Progenitor cell of endocrine pancreas (in vitro differentiated cells): ENCODE measurements around the gene FOXA3. TPM values are rescaled to one million over a fixed set of nuclear protein-coding genes. Genes with fewer than 3 reads are reported as not detected.

ENCODE experiments used
- DNase-seq: peaks from one replicate; pipeline ENCODE4 v3.0.0; 2021; ENCODE audit warnings: low spot score; ENCODE audit not compliant: unreplicated experiment
- H3K27ac Mint-ChIP-seq: 2 replicates; pipeline ENCODE4 v1.8.0; 2021; ENCODE audit warnings: mild to moderate bottlenecking, moderate library complexity, mixed read lengths
- H3K27me3 Mint-ChIP-seq: 2 replicates; pipeline ENCODE4 v1.8.0; 2021; ENCODE audit warnings: mixed read lengths
- H3K36me3 Mint-ChIP-seq: 2 replicates; pipeline ENCODE4 v1.8.0; 2022; ENCODE audit warnings: mixed read lengths; ENCODE audit not compliant: insufficient read depth
- H3K4me1 Mint-ChIP-seq: 2 replicates; pipeline ENCODE4 v1.8.0; 2021; ENCODE audit warnings: low read depth, mixed read lengths
- H3K4me3 Mint-ChIP-seq: 2 replicates; pipeline ENCODE4 v1.8.0; 2021; ENCODE audit warnings: low read depth, mild to moderate bottlenecking, moderate library complexity, mixed read lengths
- H3K9me3 Mint-ChIP-seq: 2 replicates; pipeline ENCODE4 v1.8.0; 2021; ENCODE audit warnings: low read depth, mixed read lengths
- total RNA-seq: library from RNA; stranded (reverse); gene quantifications from 2 replicates; pipeline ENCODE4 v1.2.1, GENCODE V29; 2021
- TF ChIP-seq, protein P1 (sequence below): fragments of 200-600 bp; sonication (generic); IDR thresholded peaks from one replicate; pipeline ENCODE4 v1.5.0; 2021; ENCODE audit warnings: antibody characterized with exemption, mild to moderate bottlenecking; ENCODE audit not compliant: unreplicated experiment

Gene FOXA3
- total RNA-seq, 1 donor from 2014 or later: 23.5 TPM

DNA sequence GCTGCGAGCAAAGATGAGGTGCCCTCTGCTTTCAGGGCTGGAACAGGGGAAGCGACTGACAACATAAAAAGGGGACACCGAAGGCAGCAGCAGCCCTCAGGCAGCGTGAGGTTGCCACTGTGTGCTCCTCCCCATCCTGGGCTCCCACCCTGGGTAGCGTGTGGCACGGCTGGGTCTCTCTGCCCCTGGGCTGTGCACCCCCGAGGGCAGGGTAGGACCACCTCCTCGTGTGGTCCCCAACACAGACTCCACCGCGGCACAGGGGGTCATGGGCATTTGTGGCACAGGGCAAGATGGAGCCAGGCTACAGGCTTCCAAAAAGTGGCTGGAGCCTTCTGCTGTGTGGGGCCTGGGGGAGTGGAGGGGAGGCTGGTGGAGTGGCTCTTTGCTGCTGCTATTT lies 42.6 kb upstream of the FOXA3 start:
- Mint-ChIP-seq H3K4me3 (no peak overlapping the region), H3K27ac (no peak overlapping the region), H3K36me3 (peaks cover 8% of the 10 kb centered on the region), H3K27me3 (no peaks in the 10 kb centered on the region), H3K4me1 (peaks cover 2% of the 10 kb centered on the region), H3K9me3 (no peaks in the 10 kb centered on the region)
- no peak for DNase-seq
- TF ChIP-seq, protein P1, sequence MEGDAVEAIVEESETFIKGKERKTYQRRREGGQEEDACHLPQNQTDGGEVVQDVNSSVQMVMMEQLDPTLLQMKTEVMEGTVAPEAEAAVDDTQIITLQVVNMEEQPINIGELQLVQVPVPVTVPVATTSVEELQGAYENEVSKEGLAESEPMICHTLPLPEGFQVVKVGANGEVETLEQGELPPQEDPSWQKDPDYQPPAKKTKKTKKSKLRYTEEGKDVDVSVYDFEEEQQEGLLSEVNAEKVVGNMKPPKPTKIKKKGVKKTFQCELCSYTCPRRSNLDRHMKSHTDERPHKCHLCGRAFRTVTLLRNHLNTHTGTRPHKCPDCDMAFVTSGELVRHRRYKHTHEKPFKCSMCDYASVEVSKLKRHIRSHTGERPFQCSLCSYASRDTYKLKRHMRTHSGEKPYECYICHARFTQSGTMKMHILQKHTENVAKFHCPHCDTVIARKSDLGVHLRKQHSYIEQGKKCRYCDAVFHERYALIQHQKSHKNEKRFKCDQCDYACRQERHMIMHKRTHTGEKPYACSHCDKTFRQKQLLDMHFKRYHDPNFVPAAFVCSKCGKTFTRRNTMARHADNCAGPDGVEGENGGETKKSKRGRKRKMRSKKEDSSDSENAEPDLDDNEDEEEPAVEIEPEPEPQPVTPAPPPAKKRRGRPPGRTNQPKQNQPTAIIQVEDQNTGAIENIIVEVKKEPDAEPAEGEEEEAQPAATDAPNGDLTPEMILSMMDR: no peak

DNA sequence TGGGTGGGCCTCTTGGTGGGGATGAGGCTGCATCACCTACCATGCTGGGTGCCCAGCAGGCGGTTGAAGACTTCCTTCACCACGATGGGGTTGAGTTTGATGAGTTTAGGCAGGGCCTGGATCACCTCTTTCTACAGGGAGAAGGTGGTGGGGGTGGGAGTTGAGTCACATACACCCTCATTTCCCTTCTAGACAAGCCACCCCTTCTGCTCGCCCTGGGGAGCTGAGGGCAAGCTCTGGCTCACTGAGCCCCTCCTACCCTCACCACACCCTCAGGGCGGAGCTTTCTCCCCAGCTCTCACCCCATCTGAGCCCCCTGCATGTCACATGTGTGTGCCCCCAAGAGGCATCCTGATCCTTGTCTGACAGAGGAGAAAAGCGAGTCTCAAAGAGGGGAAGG lies 41.4 kb upstream of the FOXA3 start:
- Mint-ChIP-seq H3K4me1 (no peaks in the 10 kb centered on the region), H3K27ac (no peak overlapping the region), H3K9me3 (no peaks in the 10 kb centered on the region), H3K36me3 (peaks cover 11% of the 10 kb centered on the region), H3K4me3 (no peak overlapping the region), H3K27me3 (no peaks in the 10 kb centered on the region)
- TF ChIP-seq, protein P1: no peak
- DNase-seq: no peak

DNA sequence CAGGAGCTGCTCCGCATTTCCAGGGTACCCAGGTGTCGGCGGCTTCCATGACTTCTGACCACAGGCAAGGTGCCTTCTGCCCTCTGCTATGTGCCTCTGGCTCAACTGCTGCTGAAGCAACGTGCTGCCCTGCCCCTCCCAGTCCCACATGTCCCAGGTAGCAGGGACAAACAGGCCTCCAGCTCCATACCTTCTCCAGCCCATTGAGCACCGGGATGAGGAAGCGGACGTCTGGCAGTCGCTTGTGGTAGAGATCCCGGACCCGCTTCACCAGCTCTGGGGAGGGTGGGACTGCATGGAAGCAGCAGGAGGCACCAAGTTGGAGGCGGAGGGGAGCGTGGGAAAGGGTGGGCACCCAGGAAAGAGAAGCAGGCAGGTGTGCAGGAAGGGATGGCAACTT lies 40.9 kb upstream of the FOXA3 start:
- DNase-seq: no peak
- Mint-ChIP-seq H3K9me3 (no peaks in the 10 kb centered on the region), H3K4me1 (no peaks in the 10 kb centered on the region), H3K36me3 (peaks cover 14% of the 10 kb centered on the region), H3K27me3 (no peaks in the 10 kb centered on the region), H3K27ac (no peak overlapping the region), H3K4me3 (no peak overlapping the region)
- TF ChIP-seq, protein P1: no peak

DNA sequence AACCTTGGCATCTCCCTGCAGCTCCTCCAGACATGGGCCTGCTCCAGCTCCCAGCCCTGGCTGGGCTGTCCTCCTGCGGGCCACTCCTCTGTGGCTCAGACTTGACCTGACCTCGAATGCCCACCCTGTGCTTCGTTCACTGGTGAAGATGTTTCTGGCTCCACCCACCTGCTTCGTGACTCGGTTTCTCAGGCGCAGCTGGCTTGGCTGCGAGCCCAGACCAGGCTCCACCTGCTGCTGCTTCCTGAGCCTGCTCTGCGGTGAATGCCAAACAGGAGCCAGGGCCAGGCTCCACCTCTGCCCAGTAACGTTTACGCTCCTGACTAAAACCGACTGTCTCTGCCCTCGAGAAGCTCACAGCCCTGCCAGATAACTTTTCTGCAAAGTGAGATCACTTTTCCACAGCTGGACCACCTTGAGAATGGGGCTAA lies 40.1 kb upstream of the FOXA3 start:
- Mint-ChIP-seq H3K9me3 (no peaks in the 10 kb centered on the region), H3K4me3 (no peak overlapping the region), H3K27ac (no peak overlapping the region), H3K27me3 (no peaks in the 10 kb centered on the region), H3K4me1 (no peaks in the 10 kb centered on the region), H3K36me3 (peaks cover 20% of the 10 kb centered on the region)
- TF ChIP-seq, protein P1: no peak
- DNase-seq: no peak

DNA sequence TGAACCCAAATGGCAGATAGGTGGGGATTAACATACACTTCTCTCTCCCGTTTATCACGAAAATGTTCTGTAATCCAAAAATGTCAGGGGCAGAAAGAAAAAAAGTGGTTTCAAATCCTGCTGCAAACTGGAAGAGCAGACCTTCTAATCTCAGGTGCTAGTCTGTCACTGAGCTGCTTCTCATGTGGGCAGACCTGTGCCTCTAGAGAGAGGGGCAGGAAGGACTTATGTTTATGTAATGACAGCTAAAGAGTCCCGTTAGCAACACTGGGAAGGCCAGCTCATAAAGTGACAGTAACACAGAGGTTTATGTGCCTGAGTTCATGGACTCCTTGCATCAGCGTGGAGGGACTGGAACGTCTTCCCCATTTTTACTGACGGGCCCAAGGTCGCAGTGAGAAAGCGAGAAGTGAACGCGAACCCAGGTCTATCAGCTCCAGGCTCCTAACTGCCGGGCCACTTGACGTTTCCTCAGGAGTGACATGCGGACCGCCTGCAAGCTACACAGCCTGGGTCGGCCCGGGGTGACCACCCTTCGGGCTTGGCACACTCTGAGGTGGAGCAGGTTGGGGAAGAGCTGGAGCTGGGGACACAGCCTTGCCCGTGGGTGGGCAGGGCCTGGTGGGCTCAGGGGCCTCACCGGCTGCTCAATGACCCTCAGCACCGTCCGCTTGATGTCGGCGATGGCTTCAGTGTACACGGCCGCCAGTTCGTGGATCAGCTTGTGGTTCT lies 39.4 kb upstream of the FOXA3 start:
- H3K36me3 Mint-ChIP-seq: peaks cover 20% of the 10 kb centered on the region
- no peaks in the 10 kb centered on the region for H3K27me3 Mint-ChIP-seq
- DNase-seq: no peak
- no peaks in the 10 kb centered on the region for H3K9me3 Mint-ChIP-seq
- no peak overlapping the region for H3K4me3 Mint-ChIP-seq
- no peak overlapping the region for H3K27ac Mint-ChIP-seq
- no peaks in the 10 kb centered on the region for H3K4me1 Mint-ChIP-seq
- TF ChIP-seq, protein P1: no peak
